Karpas-422 (cell line): ENCODE measurements around the gene ICE1. TPM values are rescaled to one million over a fixed set of nuclear protein-coding genes. Genes with fewer than 3 reads are reported as not detected.
"Not testable (repeated sequence)": the region's sequence is repeated elsewhere in the genome, so short reads cannot be mapped to it uniquely, and the experiment has no call there.

Experiments
- DNase-seq: peaks from one replicate; pipeline ENCODE4 v3.0.0-alpha.2; 2015
- H2AFZ ChIP-seq: fragments of 200-600 bp; sonication (generic); 2 replicates; pipeline ENCODE4 v1.6.1; 2014; ENCODE audit warnings: antibody characterized with exemption, low read length, mixed read lengths
- H3K27ac ChIP-seq: fragments of 200-600 bp; sonication (generic); 2 replicates; pipeline ENCODE4 v1.5.1; 2014; ENCODE audit warnings: mild to moderate bottlenecking, low read length, moderate library complexity
- H3K27me3 ChIP-seq: fragments of 200-600 bp; sonication (generic); 2 replicates; pipeline ENCODE4 v1.6.1; 2014; ENCODE audit warnings: low read length, mixed read lengths
- H3K36me3 ChIP-seq: fragments of 200-600 bp; sonication (generic); 2 replicates; pipeline ENCODE4 v1.6.1; 2014; ENCODE audit warnings: low read length, mixed read lengths; ENCODE audit not compliant: insufficient read depth
- H3K4me1 ChIP-seq: fragments of 200-600 bp; sonication (generic); 2 replicates; pipeline ENCODE4 v1.6.1; 2014; ENCODE audit warnings: mild to moderate bottlenecking, low read length, mixed read lengths
- H3K4me2 ChIP-seq: fragments of 200-600 bp; sonication (generic); 2 replicates; pipeline ENCODE4 v1.6.1; 2014; ENCODE audit warnings: low read length, low read depth, mild to moderate bottlenecking; ENCODE audit not compliant: poor library complexity, severe bottlenecking
- H3K4me3 ChIP-seq: fragments of 200-600 bp; sonication (generic); 2 replicates; pipeline ENCODE4 v1.5.1; 2014; ENCODE audit warnings: mild to moderate bottlenecking, antibody characterized with exemption, low read length, mixed read lengths
- H3K79me2 ChIP-seq: fragments of 200-600 bp; sonication (generic); 2 replicates; pipeline ENCODE4 v1.6.1; 2014; ENCODE audit warnings: mild to moderate bottlenecking, low read length, mixed read lengths
- H3K9ac ChIP-seq: fragments of 200-600 bp; sonication (generic); 2 replicates; pipeline ENCODE4 v1.6.0; 2014; ENCODE audit warnings: low read length
- H3K9me2 ChIP-seq: fragments of 200-600 bp; sonication (generic), shearing (Covaris generic); replicated peaks from 2 replicates; pipeline ENCODE4 v1.6.0; 2014; ENCODE audit warnings: mild to moderate bottlenecking, low read length, moderate library complexity; ENCODE audit not compliant: insufficient read depth
- H3K9me3 ChIP-seq: fragments of 300-700, 200-600 bp; sonication (generic); 2 replicates; pipeline ENCODE4 v1.6.1; 2014; ENCODE audit warnings: low read length, mixed read lengths
- H4K20me1 ChIP-seq: fragments of 200-600 bp; sonication (generic); 2 replicates; pipeline ENCODE4 v1.6.1; 2014; ENCODE audit warnings: mild to moderate bottlenecking, antibody characterized with exemption, low read length, low read depth; ENCODE audit not compliant: insufficient read depth
- total RNA-seq: library from RNA; depleted of rRNA; stranded (reverse); fragments of >200 nt; shearing (Covaris generic); gene quantifications from 2 replicates; pipeline ENCODE4 v1.2.3, GENCODE V29; 2014; ENCODE audit warnings: low replicate concordance

The ICE1 gene
- total RNA-seq, 1 experiment from 2014 or later, result 30.3 TPM

DNA sequence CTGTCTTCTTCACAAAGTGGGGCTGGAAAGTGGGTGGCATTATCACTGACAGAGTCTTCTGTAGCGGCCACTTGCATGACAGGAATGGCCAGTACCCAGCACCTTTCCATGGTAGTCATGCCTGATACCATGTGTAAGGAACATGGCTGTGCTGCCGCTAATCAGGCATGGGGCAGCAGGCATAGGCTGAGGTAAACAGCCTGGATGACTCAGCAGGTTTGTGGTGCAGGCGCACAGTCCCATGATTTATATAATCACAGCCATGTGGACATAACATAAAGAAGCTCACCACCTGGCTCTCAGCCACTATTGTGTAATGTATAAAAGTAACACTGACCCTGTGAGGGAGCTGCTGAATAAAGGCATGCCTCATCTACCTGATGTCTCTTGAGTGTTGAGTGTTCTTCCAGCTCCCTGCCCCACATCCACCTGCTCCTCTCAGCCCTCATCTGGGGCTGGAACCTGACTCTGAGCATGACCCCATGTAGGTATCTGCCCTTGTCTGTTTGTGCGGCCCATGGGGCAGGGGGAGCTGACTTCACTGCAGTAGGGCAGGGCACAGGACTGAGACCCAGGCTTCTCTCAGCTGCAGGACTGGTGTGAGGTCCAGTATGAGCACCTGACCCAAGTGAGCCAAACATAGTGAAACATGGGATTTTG, 13.2 kb upstream of the ICE1 start:
- peaks cover 9% of the 10 kb centered on the region for H3K9me3 ChIP-seq
- no peaks in the 10 kb centered on the region for H3K9me2 ChIP-seq
- no peak overlapping the region for H2AFZ ChIP-seq
- no peak overlapping the region for H3K4me3 ChIP-seq
- H3K27me3 ChIP-seq, result no peaks in the 10 kb centered on the region
- no peaks in the 10 kb centered on the region for H4K20me1 ChIP-seq
- no peaks in the 10 kb centered on the region for H3K79me2 ChIP-seq
- no peaks in the 10 kb centered on the region for H3K36me3 ChIP-seq
- H3K27ac ChIP-seq, result no peak overlapping the region
- H3K4me1 ChIP-seq, result no peaks in the 10 kb centered on the region
- no peak for DNase-seq
- no peak overlapping the region for H3K9ac ChIP-seq
- H3K4me2 ChIP-seq, result no peak overlapping the region

DNA sequence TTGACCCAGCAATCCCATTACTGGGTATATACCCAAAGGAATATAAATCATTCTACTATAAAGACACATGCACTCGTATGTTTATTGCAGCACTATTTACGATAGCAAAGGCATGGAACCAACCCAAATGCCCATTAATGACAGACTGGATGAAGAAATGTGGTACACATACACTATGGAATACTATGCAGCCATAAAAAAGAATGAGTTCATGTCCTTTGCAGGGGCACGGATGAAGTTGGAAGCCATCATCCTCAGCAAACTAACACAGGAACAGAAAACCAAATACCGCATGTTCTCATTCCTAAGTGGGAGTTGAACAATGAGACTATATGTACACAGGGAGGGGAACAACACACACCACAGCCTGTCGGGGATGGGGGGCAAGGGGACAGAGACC, 8.6 kb upstream of the ICE1 start:
- H3K36me3 ChIP-seq, H3K27ac ChIP-seq, H3K4me2 ChIP-seq, H2AFZ ChIP-seq, H3K9ac ChIP-seq, H3K4me1 ChIP-seq, H3K9me2 ChIP-seq, H3K4me3 ChIP-seq, H3K27me3 ChIP-seq, DNase-seq, H4K20me1 ChIP-seq, H3K9me3 ChIP-seq, H3K79me2 ChIP-seq: not testable (repeated sequence)

GRCh38 chr5:5414999-5415398, 7.5 kb upstream of the ICE1 start:
- no peak overlapping the region for H3K9ac ChIP-seq
- H3K27ac ChIP-seq, result no peak overlapping the region
- H3K4me3 ChIP-seq, result no peak overlapping the region
- H3K36me3 ChIP-seq, result no peaks in the 10 kb centered on the region
- H3K79me2 ChIP-seq, result no peaks in the 10 kb centered on the region
- no peaks in the 10 kb centered on the region for H3K27me3 ChIP-seq
- H4K20me1 ChIP-seq, result no peaks in the 10 kb centered on the region
- no peak for DNase-seq
- H3K4me1 ChIP-seq, result no peaks in the 10 kb centered on the region
- no peaks in the 10 kb centered on the region for H3K9me2 ChIP-seq
- no peak overlapping the region for H3K4me2 ChIP-seq
- no peaks in the 10 kb centered on the region; the same call in 1 of the 2 replicates for H3K9me3 ChIP-seq
- no peak overlapping the region for H2AFZ ChIP-seq

- peaks cover 12% of the 10 kb centered on the region for H3K4me1 ChIP-seq
- DNase-seq, result peak; percentile 2
- H3K36me3 ChIP-seq, result no peaks in the 10 kb centered on the region
- H3K4me2 ChIP-seq, result no peak overlapping the region
- no peaks in the 10 kb centered on the region for H3K27me3 ChIP-seq
- H3K27ac ChIP-seq, result no peak overlapping the region
- H3K9ac ChIP-seq, result no peak overlapping the region
- no peaks in the 10 kb centered on the region for H3K9me2 ChIP-seq
- H3K4me3 ChIP-seq, result no peak overlapping the region
- no peak overlapping the region for H2AFZ ChIP-seq
- no peaks in the 10 kb centered on the region for H3K9me3 ChIP-seq
- no peaks in the 10 kb centered on the region for H4K20me1 ChIP-seq
- no peaks in the 10 kb centered on the region for H3K79me2 ChIP-seq
Measured at GRCh38 chr5:5416733-5417132, 5.7 kb upstream of the ICE1 start.

DNA sequence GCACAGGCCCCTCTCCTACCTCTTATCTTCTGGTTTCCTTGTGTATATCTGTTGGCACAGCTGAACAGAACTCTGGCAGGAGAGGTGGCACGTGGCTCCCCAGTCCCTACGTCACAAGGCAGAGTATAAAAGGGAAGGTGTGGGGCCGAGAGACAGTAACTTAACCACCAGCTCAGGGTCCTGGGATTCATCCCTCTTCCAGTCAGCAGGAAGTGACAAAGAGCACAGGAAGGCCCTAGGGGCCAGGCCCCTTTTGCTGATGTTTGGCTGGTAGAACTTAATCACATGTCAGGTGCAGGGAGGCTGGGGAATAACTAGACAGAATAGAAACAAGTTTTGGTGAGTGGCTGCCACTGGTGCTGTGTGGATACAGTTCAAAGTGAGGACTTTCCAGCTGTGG, 4.5 kb upstream of the ICE1 start:
- peaks cover 3% of the 10 kb centered on the region for H4K20me1 ChIP-seq
- H3K27ac ChIP-seq, result no peak overlapping the region
- no peak overlapping the region for H2AFZ ChIP-seq
- H3K79me2 ChIP-seq, result peaks cover 5% of the 10 kb centered on the region
- H3K27me3 ChIP-seq, result no peaks in the 10 kb centered on the region
- DNase-seq, result no peak
- H3K4me2 ChIP-seq, result no peak overlapping the region
- peaks cover 12% of the 10 kb centered on the region for H3K4me1 ChIP-seq
- no peaks in the 10 kb centered on the region for H3K9me3 ChIP-seq
- no peaks in the 10 kb centered on the region for H3K36me3 ChIP-seq
- H3K9ac ChIP-seq, result no peak overlapping the region
- H3K9me2 ChIP-seq, result no peaks in the 10 kb centered on the region
- H3K4me3 ChIP-seq, result no peak overlapping the region

- Histone ChIP-seq H3K27me3 (no peaks in the 10 kb centered on the region), H3K36me3 (no peaks in the 10 kb centered on the region), H3K4me2 (no peak overlapping the region), H3K79me2 (peaks cover 13% of the 10 kb centered on the region), H2AFZ (no peak overlapping the region), H3K4me3 (no peak overlapping the region), H4K20me1 (peaks cover 10% of the 10 kb centered on the region), H3K4me1 (peaks cover 15% of the 10 kb centered on the region), H3K27ac (no peak overlapping the region), H3K9me2 (no peaks in the 10 kb centered on the region), H3K9me3 (no peaks in the 10 kb centered on the region), H3K9ac (no peak overlapping the region)
- DNase-seq, result no peak
Measured at GRCh38 chr5:5418764-5419163, 3.7 kb upstream of the ICE1 start.

DNA sequence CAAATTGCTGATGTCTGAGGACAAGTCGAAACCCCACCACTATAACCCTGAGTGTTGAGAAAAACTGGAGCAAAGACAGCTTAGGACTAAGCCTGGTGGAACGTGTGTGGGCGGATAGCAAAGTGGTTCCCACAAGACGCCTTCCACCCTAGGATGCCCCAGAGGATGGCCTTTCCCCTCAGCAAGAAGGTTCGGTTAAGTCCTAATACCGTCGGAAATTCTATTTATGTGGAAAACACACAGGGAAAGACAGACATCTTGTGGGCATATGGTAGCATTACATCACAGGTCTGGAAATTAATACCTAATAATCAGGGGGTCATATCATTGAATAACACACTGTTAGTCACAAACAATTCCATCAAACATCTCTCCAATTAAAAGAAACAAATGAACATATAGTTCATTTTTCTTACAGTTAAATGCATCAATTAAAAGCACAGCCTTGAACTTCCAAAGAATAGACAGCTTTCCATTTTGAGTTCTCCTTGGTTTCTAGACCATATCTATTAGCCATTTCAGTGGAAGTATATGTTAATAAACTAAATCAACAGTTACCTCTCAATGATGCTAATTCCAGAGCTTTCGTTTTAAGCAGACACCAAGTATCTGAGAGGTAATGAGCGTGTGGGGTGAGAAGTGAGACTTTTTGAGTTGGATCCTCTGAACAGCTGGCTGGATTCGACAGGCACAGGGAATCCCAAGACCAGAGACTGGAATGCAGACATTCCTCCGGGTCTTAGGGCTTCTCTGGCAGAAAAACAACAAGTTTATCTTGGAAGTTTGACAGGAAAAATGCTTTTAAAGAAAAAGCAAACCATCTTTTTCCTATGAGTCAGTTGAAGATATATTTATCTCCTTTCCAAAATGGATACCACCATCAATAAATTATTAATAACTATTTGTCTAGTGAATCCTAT, 2.9 kb upstream of the ICE1 start:
- no peak overlapping the region for H3K9ac ChIP-seq

DNA sequence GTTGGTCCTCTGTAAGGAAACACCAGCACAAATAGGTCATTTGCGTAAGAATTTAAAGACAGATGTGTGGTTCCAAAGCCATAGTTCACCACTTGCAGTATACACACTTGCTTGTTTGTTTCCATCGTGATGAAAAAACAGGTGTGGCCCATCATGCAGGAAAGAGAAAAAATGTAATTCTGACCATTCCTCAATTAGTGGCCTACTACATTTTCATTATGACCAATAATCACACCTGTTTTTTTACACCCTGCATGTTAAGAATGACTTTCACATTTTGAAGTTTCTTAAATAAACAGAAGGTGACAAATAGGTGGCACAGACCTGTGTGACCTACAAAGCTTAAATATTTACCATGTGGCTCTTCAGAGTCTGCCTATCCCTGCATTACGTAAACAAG, 2.2 kb upstream of the ICE1 start:
- H3K9ac ChIP-seq, result no peak overlapping the region
- H3K4me1 ChIP-seq, result peaks cover 30% of the 10 kb centered on the region
- H3K4me2 ChIP-seq, result no peak overlapping the region
- H3K36me3 ChIP-seq, result no peaks in the 10 kb centered on the region
- H2AFZ ChIP-seq, result no peak overlapping the region
- no peak for DNase-seq
- peaks cover 21% of the 10 kb centered on the region for H4K20me1 ChIP-seq
- H3K9me3 ChIP-seq, result no peaks in the 10 kb centered on the region
- H3K4me3 ChIP-seq, result no peak overlapping the region
- H3K27me3 ChIP-seq, result no peaks in the 10 kb centered on the region
- no peaks in the 10 kb centered on the region for H3K9me2 ChIP-seq
- H3K79me2 ChIP-seq, result peaks cover 27% of the 10 kb centered on the region
- no peak overlapping the region for H3K27ac ChIP-seq

More for the DNA sequence above, 2.9 kb upstream of the ICE1 start:
- Histone ChIP-seq H3K4me3 (no peak overlapping the region), H3K27ac (no peak overlapping the region), H3K79me2 (peaks cover 20% of the 10 kb centered on the region), H4K20me1 (peaks cover 18% of the 10 kb centered on the region), H3K4me2 (no peak overlapping the region), H3K36me3 (no peaks in the 10 kb centered on the region), H3K4me1 (peaks cover 23% of the 10 kb centered on the region), H3K27me3 (no peaks in the 10 kb centered on the region), H3K9me2 (no peaks in the 10 kb centered on the region), H3K9me3 (no peaks in the 10 kb centered on the region), H2AFZ (no peak overlapping the region)
- peak; percentile 66 for DNase-seq
